ENCODE measurements around the gene ITGAX.

DNA sequence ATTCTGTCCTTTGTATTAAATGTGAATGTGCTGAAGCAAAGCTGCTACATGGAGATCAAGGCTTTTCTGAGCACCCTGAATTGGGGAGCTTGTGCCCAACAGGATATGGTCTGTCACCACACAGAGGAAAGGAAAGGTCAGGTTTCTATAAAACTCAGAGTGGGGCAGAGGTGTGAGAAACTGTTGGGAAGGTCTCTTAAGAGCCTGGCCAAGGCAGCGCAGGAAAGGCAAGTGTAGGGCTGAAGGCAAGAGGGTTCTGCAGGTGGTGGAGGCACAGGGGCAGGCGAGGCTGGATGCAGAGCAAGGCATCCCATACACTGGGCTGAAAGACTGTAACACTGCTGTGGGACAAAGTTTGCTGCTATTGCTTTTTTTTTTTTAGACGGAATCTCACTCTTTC lies 65.1 kb downstream of the ITGAX start:
- TF ChIP-seq, protein P1, sequence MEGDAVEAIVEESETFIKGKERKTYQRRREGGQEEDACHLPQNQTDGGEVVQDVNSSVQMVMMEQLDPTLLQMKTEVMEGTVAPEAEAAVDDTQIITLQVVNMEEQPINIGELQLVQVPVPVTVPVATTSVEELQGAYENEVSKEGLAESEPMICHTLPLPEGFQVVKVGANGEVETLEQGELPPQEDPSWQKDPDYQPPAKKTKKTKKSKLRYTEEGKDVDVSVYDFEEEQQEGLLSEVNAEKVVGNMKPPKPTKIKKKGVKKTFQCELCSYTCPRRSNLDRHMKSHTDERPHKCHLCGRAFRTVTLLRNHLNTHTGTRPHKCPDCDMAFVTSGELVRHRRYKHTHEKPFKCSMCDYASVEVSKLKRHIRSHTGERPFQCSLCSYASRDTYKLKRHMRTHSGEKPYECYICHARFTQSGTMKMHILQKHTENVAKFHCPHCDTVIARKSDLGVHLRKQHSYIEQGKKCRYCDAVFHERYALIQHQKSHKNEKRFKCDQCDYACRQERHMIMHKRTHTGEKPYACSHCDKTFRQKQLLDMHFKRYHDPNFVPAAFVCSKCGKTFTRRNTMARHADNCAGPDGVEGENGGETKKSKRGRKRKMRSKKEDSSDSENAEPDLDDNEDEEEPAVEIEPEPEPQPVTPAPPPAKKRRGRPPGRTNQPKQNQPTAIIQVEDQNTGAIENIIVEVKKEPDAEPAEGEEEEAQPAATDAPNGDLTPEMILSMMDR (conservative IDR thresholded peaks at IDR 0.05; ENCODE audit: low read depth, low read length), result no peak
- TF ChIP-seq EZH2 (IDR thresholded peaks at IDR 0.05; ENCODE audit: borderline replicate concordance, low read depth, low read length, poor library complexity, severe bottlenecking), result no peak

Data from A673 (cell line).